Measurements from ENCODE around the gene CUL3.

CUL3 gene

GRCh38 chr2:224449212-224450147, 135.7 kb downstream of the CUL3 start:
- peak; percentile 79 for ATAC-seq
- TF ChIP-seq RARB (CRISPR knock-in tag; IDR thresholded peaks at IDR 0.05), result no peak
- no peak for TF ChIP-seq PPARA (CRISPR knock-in tag; IDR thresholded peaks at IDR 0.05; ENCODE audit: borderline replicate concordance)
- TF ChIP-seq, protein P1, sequence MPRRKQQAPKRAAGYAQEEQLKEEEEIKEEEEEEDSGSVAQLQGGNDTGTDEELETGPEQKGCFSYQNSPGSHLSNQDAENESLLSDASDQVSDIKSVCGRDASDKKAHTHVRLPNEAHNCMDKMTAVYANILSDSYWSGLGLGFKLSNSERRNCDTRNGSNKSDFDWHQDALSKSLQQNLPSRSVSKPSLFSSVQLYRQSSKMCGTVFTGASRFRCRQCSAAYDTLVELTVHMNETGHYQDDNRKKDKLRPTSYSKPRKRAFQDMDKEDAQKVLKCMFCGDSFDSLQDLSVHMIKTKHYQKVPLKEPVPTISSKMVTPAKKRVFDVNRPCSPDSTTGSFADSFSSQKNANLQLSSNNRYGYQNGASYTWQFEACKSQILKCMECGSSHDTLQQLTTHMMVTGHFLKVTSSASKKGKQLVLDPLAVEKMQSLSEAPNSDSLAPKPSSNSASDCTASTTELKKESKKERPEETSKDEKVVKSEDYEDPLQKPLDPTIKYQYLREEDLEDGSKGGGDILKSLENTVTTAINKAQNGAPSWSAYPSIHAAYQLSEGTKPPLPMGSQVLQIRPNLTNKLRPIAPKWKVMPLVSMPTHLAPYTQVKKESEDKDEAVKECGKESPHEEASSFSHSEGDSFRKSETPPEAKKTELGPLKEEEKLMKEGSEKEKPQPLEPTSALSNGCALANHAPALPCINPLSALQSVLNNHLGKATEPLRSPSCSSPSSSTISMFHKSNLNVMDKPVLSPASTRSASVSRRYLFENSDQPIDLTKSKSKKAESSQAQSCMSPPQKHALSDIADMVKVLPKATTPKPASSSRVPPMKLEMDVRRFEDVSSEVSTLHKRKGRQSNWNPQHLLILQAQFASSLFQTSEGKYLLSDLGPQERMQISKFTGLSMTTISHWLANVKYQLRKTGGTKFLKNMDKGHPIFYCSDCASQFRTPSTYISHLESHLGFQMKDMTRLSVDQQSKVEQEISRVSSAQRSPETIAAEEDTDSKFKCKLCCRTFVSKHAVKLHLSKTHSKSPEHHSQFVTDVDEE (CRISPR knock-in tag; IDR thresholded peaks at IDR 0.05), result no peak
- TF ChIP-seq, protein P2, sequence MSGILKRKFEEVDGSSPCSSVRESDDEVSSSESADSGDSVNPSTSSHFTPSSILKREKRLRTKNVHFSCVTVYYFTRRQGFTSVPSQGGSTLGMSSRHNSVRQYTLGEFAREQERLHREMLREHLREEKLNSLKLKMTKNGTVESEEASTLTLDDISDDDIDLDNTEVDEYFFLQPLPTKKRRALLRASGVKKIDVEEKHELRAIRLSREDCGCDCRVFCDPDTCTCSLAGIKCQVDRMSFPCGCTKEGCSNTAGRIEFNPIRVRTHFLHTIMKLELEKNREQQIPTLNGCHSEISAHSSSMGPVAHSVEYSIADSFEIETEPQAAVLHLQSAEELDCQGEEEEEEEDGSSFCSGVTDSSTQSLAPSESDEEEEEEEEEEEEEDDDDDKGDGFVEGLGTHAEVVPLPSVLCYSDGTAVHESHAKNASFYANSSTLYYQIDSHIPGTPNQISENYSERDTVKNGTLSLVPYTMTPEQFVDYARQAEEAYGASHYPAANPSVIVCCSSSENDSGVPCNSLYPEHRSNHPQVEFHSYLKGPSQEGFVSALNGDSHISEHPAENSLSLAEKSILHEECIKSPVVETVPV (CRISPR knock-in tag; IDR thresholded peaks at IDR 0.05), result no peak
- TF ChIP-seq POU6F1 (CRISPR knock-in tag; IDR thresholded peaks at IDR 0.05; ENCODE audit: borderline replicate concordance, low read depth), result no peak
- TF ChIP-seq, protein P3, sequence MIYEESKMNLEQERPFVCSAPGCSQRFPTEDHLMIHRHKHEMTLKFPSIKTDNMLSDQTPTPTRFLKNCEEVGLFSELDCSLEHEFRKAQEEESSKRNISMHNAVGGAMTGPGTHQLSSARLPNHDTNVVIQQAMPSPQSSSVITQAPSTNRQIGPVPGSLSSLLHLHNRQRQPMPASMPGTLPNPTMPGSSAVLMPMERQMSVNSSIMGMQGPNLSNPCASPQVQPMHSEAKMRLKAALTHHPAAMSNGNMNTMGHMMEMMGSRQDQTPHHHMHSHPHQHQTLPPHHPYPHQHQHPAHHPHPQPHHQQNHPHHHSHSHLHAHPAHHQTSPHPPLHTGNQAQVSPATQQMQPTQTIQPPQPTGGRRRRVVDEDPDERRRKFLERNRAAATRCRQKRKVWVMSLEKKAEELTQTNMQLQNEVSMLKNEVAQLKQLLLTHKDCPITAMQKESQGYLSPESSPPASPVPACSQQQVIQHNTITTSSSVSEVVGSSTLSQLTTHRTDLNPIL (CRISPR knock-in tag; IDR thresholded peaks at IDR 0.05; ENCODE audit: low read depth), result no peak
- no peak for TF ChIP-seq ARNTL (CRISPR knock-in tag; IDR thresholded peaks at IDR 0.05; ENCODE audit: borderline replicate concordance, low read depth)
- no peak for TF ChIP-seq ESRRG (CRISPR knock-in tag; IDR thresholded peaks at IDR 0.05)
- no peak for TF ChIP-seq ZNF565 (CRISPR knock-in tag; conservative IDR thresholded peaks at IDR 0.05; ENCODE audit: low read depth)
- TF ChIP-seq ZFP3 (CRISPR knock-in tag; IDR thresholded peaks at IDR 0.05), result no peak
- TF ChIP-seq TOX (CRISPR knock-in tag; IDR thresholded peaks at IDR 0.05; ENCODE audit: borderline replicate concordance), result no peak
- no peak for TF ChIP-seq CSDC2 (CRISPR knock-in tag; IDR thresholded peaks at IDR 0.05)
- no peak for TF ChIP-seq ZC3H10 (CRISPR knock-in tag; IDR thresholded peaks at IDR 0.05)
- no peak for TF ChIP-seq TCF4 (CRISPR knock-in tag; IDR thresholded peaks at IDR 0.05; ENCODE audit: borderline replicate concordance)
- TF ChIP-seq ZNF70 (CRISPR knock-in tag; IDR thresholded peaks at IDR 0.05), result no peak
- TF ChIP-seq ISL1 (CRISPR knock-in tag; IDR thresholded peaks at IDR 0.05), result no peak
- no peak for TF ChIP-seq SNAI2 (CRISPR knock-in tag; IDR thresholded peaks at IDR 0.05)
- TF ChIP-seq ZNF8 (CRISPR knock-in tag; IDR thresholded peaks at IDR 0.05), result no peak
- TF ChIP-seq ZFP30 (CRISPR knock-in tag; IDR thresholded peaks at IDR 0.05), result no peak

DNA sequence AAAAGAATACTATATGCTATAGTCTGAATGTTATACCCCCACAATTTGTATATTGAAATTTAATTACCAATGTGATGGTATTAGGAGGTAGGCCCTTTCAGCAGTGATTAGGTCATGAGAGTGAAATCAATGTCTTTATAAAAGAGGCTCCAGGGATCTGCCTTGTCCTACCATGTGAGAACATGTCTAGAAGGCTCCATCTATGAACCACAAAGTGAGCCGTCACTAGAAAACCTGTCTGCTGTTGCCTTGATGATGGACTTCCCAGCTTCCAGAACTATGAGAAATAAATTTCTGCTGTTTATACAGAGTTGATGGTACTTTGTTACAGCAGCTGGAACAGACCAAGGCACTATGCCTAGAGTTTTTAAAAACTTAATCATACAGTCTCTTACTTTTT, 136.9 kb downstream of the CUL3 start:
- TF ChIP-seq ARNTL (CRISPR knock-in tag; IDR thresholded peaks at IDR 0.05; ENCODE audit: borderline replicate concordance, low read depth), result no peak
- TF ChIP-seq SNAI2 (CRISPR knock-in tag; IDR thresholded peaks at IDR 0.05), result no peak
- no peak for TF ChIP-seq GLIS3 (CRISPR knock-in tag; IDR thresholded peaks at IDR 0.05)
- ATAC-seq, result no peak

- no peak for ATAC-seq
- TF ChIP-seq ESRRG (CRISPR knock-in tag; IDR thresholded peaks at IDR 0.05) (no peak), ISL1 (CRISPR knock-in tag; IDR thresholded peaks at IDR 0.05) (no peak), ZNF565 (CRISPR knock-in tag; conservative IDR thresholded peaks at IDR 0.05; ENCODE audit: low read depth) (no peak), ARNTL (CRISPR knock-in tag; IDR thresholded peaks at IDR 0.05; ENCODE audit: borderline replicate concordance, low read depth) (no peak), PPARA (CRISPR knock-in tag; IDR thresholded peaks at IDR 0.05; ENCODE audit: borderline replicate concordance) (no peak), SNAI2 (CRISPR knock-in tag; IDR thresholded peaks at IDR 0.05) (no peak), CSDC2 (CRISPR knock-in tag; IDR thresholded peaks at IDR 0.05) (no peak), OSR1 (CRISPR knock-in tag; IDR thresholded peaks at IDR 0.05) (no peak), ZC3H10 (CRISPR knock-in tag; IDR thresholded peaks at IDR 0.05) (no peak), ZFP30 (CRISPR knock-in tag; IDR thresholded peaks at IDR 0.05) (no peak), BACH2 (CRISPR knock-in tag; IDR thresholded peaks at IDR 0.05; ENCODE audit: borderline replicate concordance) (no peak)
- TF ChIP-seq, protein P1 (CRISPR knock-in tag; IDR thresholded peaks at IDR 0.05), result no peak
- TF ChIP-seq, protein P3 (CRISPR knock-in tag; IDR thresholded peaks at IDR 0.05; ENCODE audit: low read depth), result no peak
- TF ChIP-seq, protein P4, sequence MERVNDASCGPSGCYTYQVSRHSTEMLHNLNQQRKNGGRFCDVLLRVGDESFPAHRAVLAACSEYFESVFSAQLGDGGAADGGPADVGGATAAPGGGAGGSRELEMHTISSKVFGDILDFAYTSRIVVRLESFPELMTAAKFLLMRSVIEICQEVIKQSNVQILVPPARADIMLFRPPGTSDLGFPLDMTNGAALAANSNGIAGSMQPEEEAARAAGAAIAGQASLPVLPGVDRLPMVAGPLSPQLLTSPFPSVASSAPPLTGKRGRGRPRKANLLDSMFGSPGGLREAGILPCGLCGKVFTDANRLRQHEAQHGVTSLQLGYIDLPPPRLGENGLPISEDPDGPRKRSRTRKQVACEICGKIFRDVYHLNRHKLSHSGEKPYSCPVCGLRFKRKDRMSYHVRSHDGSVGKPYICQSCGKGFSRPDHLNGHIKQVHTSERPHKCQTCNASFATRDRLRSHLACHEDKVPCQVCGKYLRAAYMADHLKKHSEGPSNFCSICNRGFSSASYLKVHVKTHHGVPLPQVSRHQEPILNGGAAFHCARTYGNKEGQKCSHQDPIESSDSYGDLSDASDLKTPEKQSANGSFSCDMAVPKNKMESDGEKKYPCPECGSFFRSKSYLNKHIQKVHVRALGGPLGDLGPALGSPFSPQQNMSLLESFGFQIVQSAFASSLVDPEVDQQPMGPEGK (CRISPR knock-in tag; IDR thresholded peaks at IDR 0.05; ENCODE audit: borderline replicate concordance), result no peak
Observed at GRCh38 chr2:224444783-224445182, 140.4 kb downstream of the CUL3 start.

All from SK-N-SH treated with all-trans-retinoic acid at 6 μM for 48 hours (cell line).